ENCODE data around the gene NFASC.

NFASC gene

GRCh38 chr1:205072286-205072685 is 201.6 kb downstream of the NFASC start:
- no peaks in the 10 kb centered on the region for H3K9me3 ChIP-seq (ENCODE audit: control insufficient read depth, insufficient read depth, low read length)
- H3K9ac ChIP-seq (ENCODE audit: low read depth, low read length), result no peak overlapping the region
- no peak overlapping the region for H3K27ac ChIP-seq (ENCODE audit: low read depth, low read length)
- no peaks in the 10 kb centered on the region for H3K36me3 ChIP-seq (ENCODE audit: control insufficient read depth, insufficient read depth, low read length)
- H3K4me3 ChIP-seq (ENCODE audit: low read depth, low read length), result no peak overlapping the region
- no peaks in the 10 kb centered on the region for H3K4me1 ChIP-seq (ENCODE audit: control insufficient read depth, insufficient read depth, low read length)
- no peaks in the 10 kb centered on the region for H3K27me3 ChIP-seq (ENCODE audit: control insufficient read depth, insufficient read depth, low read length)
